Measurements from ENCODE around the gene ADGRD1.

The ADGRD1 gene

GRCh38 chr12:131190965-131191364 is 237.3 kb downstream of the ADGRD1 start:
- H3K4me3 ChIP-seq (ENCODE audit: low read length), result no peak overlapping the region
- H3K27ac ChIP-seq (ENCODE audit: low read length), result no peak overlapping the region
- H3K27me3 ChIP-seq (ENCODE audit: control insufficient read depth, insufficient read depth, low read length), result no peaks in the 10 kb centered on the region
- H3K9me3 ChIP-seq (ENCODE audit: control insufficient read depth, low read depth, low read length), result no peaks in the 10 kb centered on the region
- H3K4me1 ChIP-seq (ENCODE audit: control insufficient read depth, low read depth, low read length), result no peaks in the 10 kb centered on the region
- H3K36me3 ChIP-seq (ENCODE audit: control insufficient read depth, low read depth, low read length), result no peaks in the 10 kb centered on the region
- H3K9ac ChIP-seq (ENCODE audit: low read length), result no peak overlapping the region
